Rectal smooth muscle tissue (tissue), 1 donor: ENCODE data around the gene VPS52.
A peak's percentile ranks its signal among the peaks of the same experiment; 100 is the strongest.

Source experiments
- H3K27ac ChIP-seq: one replicate; pipeline ENCODE4 v1.7.0; 2013; ENCODE audit warnings: low read depth, low read length, inconsistent platforms
- H3K27me3 ChIP-seq: one replicate; pipeline ENCODE4 v1.7.0; 2013; ENCODE audit warnings: low read length; ENCODE audit not compliant: control insufficient read depth, insufficient read depth
- H3K36me3 ChIP-seq: one replicate; pipeline ENCODE4 v1.7.0; 2013; ENCODE audit warnings: low read length; ENCODE audit not compliant: control insufficient read depth, insufficient read depth
- H3K4me1 ChIP-seq: one replicate; pipeline ENCODE4 v1.7.0; 2013; ENCODE audit warnings: low read length; ENCODE audit not compliant: control insufficient read depth, insufficient read depth
- H3K4me3 ChIP-seq: one replicate; pipeline ENCODE4 v1.7.0; 2013; ENCODE audit warnings: low read length
- H3K9ac ChIP-seq: one replicate; pipeline ENCODE4 v1.7.0; 2013; ENCODE audit warnings: low read length

Gene VPS52

DNA sequence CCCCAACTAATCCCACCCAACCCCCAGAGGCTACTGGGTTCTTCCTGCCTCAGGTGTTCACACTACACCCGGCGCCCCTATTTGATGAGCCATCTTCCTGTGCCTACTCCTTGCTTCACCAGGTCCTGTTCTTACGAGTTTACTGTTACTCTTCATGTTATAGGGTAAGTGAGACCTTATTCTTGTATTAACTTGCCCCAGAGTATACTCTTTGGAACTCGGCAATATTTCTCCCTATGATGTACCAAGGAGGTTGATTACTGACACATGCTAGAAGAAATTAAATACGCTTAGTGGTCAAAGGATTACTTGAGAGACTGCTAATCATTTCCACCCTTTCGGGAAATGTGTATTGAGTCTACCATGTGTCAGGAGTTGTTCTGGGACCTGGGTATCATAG, 54.4 kb downstream of the VPS52 start:
- Histone ChIP-seq H3K4me3 (no peak overlapping the region), H3K4me1 (peaks cover 3% of the 10 kb centered on the region), H3K27me3 (no peaks in the 10 kb centered on the region), H3K27ac (no peak overlapping the region), H3K36me3 (no peaks in the 10 kb centered on the region), H3K9ac (no peak overlapping the region)

- H3K9ac ChIP-seq: no peak overlapping the region
- no peak overlapping the region for H3K27ac ChIP-seq
- no peak overlapping the region for H3K4me3 ChIP-seq
- H3K27me3 ChIP-seq: no peaks in the 10 kb centered on the region
- no peaks in the 10 kb centered on the region for H3K36me3 ChIP-seq
- H3K4me1 ChIP-seq: peaks cover 3% of the 10 kb centered on the region
Measured at GRCh38 chr6:33216117-33216649, 55.5 kb downstream of the VPS52 start.

GRCh38 chr6:33215271-33216116, 56.2 kb downstream of the VPS52 start:
- Histone ChIP-seq H3K4me3 (no peak overlapping the region), H3K27me3 (no peaks in the 10 kb centered on the region), H3K4me1 (peaks cover 3% of the 10 kb centered on the region), H3K9ac (no peak overlapping the region), H3K36me3 (peaks cover 2% of the 10 kb centered on the region), H3K27ac (no peak overlapping the region)

DNA sequence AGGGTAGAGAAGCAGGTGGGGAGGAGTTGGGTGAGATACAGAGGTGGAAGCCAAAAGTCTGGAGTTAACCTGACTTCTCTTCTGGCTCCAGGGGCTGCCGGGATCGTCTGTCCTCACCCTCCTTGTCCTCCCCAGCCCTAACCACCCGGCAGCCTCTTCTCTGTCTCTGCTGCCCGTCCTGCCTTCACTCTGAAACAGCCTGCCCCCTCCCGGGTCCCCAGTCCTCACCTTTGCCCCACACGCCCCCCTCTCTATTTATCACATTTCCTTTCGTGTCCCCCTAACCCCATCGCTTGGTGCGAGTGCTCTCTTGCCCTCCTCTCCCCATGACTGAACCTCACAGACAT, 57.7 kb downstream of the VPS52 start:
- H3K27ac ChIP-seq: no peak overlapping the region
- H3K9ac ChIP-seq: no peak overlapping the region
- no peaks in the 10 kb centered on the region for H3K27me3 ChIP-seq
- H3K36me3 ChIP-seq: peaks cover 5% of the 10 kb centered on the region
- H3K4me1 ChIP-seq: peaks cover 3% of the 10 kb centered on the region
- H3K4me3 ChIP-seq: peak overlapping the region; percentile 69

- Histone ChIP-seq H3K27ac (no peak overlapping the region), H3K36me3 (peaks cover 5% of the 10 kb centered on the region), H3K4me3 (peak overlapping the region; percentile 69), H3K4me1 (peaks cover 3% of the 10 kb centered on the region), H3K27me3 (no peaks in the 10 kb centered on the region), H3K9ac (no peak overlapping the region)
Measured at GRCh38 chr6:33213166-33213988, 58.3 kb downstream of the VPS52 start.

- Histone ChIP-seq H3K4me3 (peak overlapping the region; percentile 69), H3K27ac (no peak overlapping the region), H3K4me1 (peaks cover 3% of the 10 kb centered on the region), H3K27me3 (no peaks in the 10 kb centered on the region), H3K9ac (no peak overlapping the region), H3K36me3 (peaks cover 5% of the 10 kb centered on the region)
Measured at GRCh38 chr6:33212857-33213165, 58.9 kb downstream of the VPS52 start.

DNA sequence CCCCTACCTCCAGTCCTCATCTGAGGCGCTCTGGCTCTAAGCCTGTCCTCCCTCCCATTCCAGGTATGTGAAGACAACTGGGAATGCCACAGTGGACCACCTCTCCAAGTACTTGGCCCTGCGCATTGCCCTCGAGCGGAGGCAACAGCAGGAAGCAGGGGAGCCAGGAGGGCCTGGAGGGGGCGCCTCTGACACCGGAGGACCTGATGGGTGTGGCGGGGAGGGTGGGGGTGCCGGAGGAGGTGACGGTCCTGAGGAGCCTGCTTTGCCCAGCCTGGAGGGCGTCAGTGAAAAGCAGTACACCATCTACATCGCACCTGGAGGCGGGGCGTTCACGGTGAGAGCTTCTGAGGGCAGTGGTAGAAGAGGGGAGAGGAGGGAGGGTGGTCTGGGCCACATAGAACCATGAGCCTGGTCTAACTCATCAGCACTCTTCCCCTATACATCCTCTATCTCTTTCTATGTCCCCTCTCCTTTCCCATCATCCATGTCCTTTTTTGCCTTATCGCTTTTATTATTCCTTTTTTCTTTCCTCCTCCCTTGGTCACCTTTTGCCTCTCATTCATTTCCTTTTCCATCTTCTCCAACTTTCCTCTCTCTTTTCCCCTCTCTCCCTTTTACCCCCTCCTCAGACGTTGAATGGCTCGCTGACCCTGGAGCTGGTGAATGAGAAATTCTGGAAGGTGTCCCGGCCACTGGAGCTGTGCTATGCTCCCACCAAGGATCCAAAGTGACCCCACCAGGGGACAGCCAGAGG, 59.8 kb downstream of the VPS52 start:
- H3K4me1 ChIP-seq: peaks cover 6% of the 10 kb centered on the region
- no peak overlapping the region for H3K27ac ChIP-seq
- peaks cover 5% of the 10 kb centered on the region for H3K36me3 ChIP-seq
- H3K9ac ChIP-seq: no peak overlapping the region
- H3K4me3 ChIP-seq: no peak overlapping the region
- H3K27me3 ChIP-seq: no peaks in the 10 kb centered on the region

GRCh38 chr6:33211136-33211535, 60.5 kb downstream of the VPS52 start:
- H3K27me3 ChIP-seq: no peaks in the 10 kb centered on the region
- peaks cover 6% of the 10 kb centered on the region for H3K4me1 ChIP-seq
- H3K27ac ChIP-seq: no peak overlapping the region
- H3K4me3 ChIP-seq: no peak overlapping the region
- no peak overlapping the region for H3K9ac ChIP-seq
- peaks cover 5% of the 10 kb centered on the region for H3K36me3 ChIP-seq

DNA sequence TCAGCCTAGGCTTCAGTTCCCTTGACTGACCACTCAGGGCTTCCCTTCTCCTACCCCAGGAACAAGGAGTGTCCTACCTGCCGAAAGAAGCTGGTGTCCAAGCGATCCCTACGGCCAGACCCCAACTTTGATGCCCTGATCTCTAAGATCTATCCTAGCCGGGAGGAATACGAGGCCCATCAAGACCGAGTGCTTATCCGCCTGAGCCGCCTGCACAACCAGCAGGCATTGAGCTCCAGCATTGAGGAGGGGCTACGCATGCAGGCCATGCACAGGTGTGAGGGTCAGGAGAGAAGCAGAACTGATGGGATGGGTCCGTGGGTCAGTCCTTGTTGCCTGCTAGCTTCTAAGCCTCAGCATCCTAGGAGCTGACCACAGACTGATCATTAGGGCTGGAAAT, 61.8 kb downstream of the VPS52 start:
- Histone ChIP-seq H3K9ac (no peak overlapping the region), H3K27ac (no peak overlapping the region), H3K4me1 (peaks cover 6% of the 10 kb centered on the region), H3K27me3 (no peaks in the 10 kb centered on the region), H3K36me3 (peaks cover 5% of the 10 kb centered on the region), H3K4me3 (no peak overlapping the region)

GRCh38 chr6:33208091-33208967, 63.3 kb downstream of the VPS52 start, which contains the start of gene RING1:
Gene RING1 (plus strand): TSS chr6:33208500. CDS start chr6:33208823, 323 bp downstream.
- H3K4me3 ChIP-seq: peak within 1 kb of the TSS; percentile 85
- peaks cover 11% of the 10 kb centered on the region for H3K36me3 ChIP-seq
- H3K9ac ChIP-seq: peak within 1 kb of the TSS; percentile 100
- peak within 1 kb of the TSS; percentile 91 for H3K27ac ChIP-seq
- peaks cover 8% of the 10 kb centered on the region for H3K4me1 ChIP-seq
- no peaks in the 10 kb centered on the region for H3K27me3 ChIP-seq

DNA sequence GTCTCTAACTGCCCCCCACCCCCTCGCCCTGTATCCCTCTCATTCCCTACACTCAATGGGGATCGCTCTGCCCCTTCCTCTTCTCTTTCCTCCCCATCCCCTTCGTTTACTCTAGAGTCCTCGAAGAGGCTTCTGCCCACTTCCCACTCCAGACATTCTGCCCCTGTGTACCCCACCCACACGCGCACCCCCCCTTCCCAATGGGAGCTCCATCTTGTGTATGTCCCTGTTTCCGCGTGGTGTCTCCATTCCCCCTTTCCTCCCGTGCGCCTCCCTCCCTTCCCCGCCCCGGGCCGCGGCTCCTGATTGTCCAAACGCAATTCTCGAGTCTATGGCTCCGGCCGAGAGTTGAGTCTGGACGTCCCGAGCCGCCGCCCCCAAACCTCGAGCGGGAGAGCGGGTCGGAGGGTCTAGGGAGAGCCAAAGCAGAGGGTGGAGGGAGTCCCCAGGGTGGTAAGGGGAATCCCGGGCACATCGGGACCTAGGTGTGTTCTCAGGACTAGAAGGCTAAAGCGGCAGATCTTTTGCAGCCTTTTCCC, 64.1 kb downstream of the VPS52 start:
- Histone ChIP-seq H3K9ac (peak overlapping the region; percentile 100), H3K36me3 (peaks cover 16% of the 10 kb centered on the region), H3K4me3 (peak overlapping the region; percentile 85), H3K4me1 (peaks cover 8% of the 10 kb centered on the region), H3K27ac (peak overlapping the region; percentile 91), H3K27me3 (no peaks in the 10 kb centered on the region)
